Adipocyte (in vitro differentiated cells): ENCODE measurements around the gene FAH.
"Not testable (repeated sequence)": the region's sequence is repeated elsewhere in the genome, so short reads cannot be mapped to it uniquely, and the experiment has no call there.

Experiments
- DNase-seq: peaks from one replicate; pipeline ENCODE4 v3.0.0-alpha.2; 2015; ENCODE audit warnings: low read depth
- H3K27me3 ChIP-seq: replicated peaks from 2 replicates; pipeline ENCODE4 v1.7.0; 2013; ENCODE audit warnings: mild to moderate bottlenecking, low read length, moderate library complexity; ENCODE audit not compliant: control insufficient read depth, insufficient read depth
- H3K36me3 ChIP-seq: 2 replicates; pipeline ENCODE4 v1.7.0; 2013; ENCODE audit warnings: low read length, mild to moderate bottlenecking, moderate library complexity; ENCODE audit not compliant: control insufficient read depth, insufficient read depth, severe bottlenecking
- H3K4me1 ChIP-seq: 2 replicates; pipeline ENCODE4 v1.7.0; 2013; ENCODE audit warnings: mild to moderate bottlenecking, low read length, moderate library complexity; ENCODE audit not compliant: control insufficient read depth, insufficient read depth
- H3K4me3 ChIP-seq: 2 replicates; pipeline ENCODE4 v1.7.0; 2013; ENCODE audit warnings: mild to moderate bottlenecking, low read length, moderate library complexity
- H3K9ac ChIP-seq: 2 replicates; pipeline ENCODE4 v1.7.0; 2013; ENCODE audit warnings: mild to moderate bottlenecking, low read length, moderate library complexity
- H3K9me3 ChIP-seq: 2 replicates; pipeline ENCODE4 v1.7.0; 2013; ENCODE audit warnings: mild to moderate bottlenecking, low read length, moderate library complexity; ENCODE audit not compliant: control insufficient read depth

Gene FAH

DNA sequence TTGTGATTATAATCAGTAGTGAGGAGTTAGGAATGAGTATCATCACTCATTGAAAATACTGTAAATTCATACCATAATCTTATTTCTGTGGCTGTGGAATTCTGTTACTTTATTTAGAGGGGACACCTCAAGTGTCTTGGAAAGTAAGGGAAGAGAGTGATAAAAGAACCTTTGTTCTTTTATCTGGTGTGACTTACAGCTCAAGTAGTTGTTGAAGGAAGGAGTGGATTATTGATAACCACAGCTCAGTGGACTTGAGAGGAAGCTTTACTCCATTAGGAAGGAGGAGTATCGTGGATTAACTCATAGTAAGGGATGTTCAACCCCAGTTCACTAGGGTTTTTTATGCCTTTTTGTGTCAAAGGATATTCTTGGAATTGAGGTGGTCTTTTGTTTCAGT is 32.2 kb upstream of the FAH start:
- peaks cover 36% of the 10 kb centered on the region for H3K36me3 ChIP-seq
- no peak overlapping the region for H3K9ac ChIP-seq
- DNase-seq: no peak
- no peak overlapping the region for H3K4me3 ChIP-seq
- H3K9me3 ChIP-seq: no peaks in the 10 kb centered on the region
- no peaks in the 10 kb centered on the region for H3K4me1 ChIP-seq
- no peaks in the 10 kb centered on the region for H3K27me3 ChIP-seq

GRCh38 chr15:80121546-80121945 is 31.3 kb upstream of the FAH start:
- H3K27me3 ChIP-seq: no peaks in the 10 kb centered on the region
- peaks cover 45% of the 10 kb centered on the region for H3K36me3 ChIP-seq
- H3K9ac ChIP-seq: no peak overlapping the region
- no peak for DNase-seq
- H3K9me3 ChIP-seq: no peaks in the 10 kb centered on the region
- H3K4me1 ChIP-seq: no peaks in the 10 kb centered on the region
- H3K4me3 ChIP-seq: no peak overlapping the region

DNA sequence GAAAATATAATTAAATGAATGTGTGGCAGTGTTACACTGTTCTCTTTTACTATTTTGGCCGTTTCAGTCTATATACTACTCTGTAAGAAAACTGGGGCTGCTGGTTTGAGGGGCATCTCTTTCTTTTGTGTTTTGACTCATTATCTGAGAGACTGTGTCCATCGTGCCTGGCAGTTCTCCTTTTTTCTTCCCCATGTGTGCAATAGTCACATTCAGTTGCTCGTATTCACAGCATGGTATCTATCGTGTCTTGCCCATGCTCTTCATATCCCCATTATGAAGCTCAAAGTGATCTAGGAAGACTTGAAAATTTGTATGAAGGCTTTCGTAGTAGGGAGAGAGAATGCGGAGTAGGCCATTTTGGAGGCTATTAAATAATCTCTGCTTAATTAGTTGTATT is 29.8 kb upstream of the FAH start:
- Histone ChIP-seq H3K36me3 (peaks cover 49% of the 10 kb centered on the region), H3K4me3 (no peak overlapping the region)

GRCh38 chr15:80127253-80127652 is 25.5 kb upstream of the FAH start:
- H3K27me3 ChIP-seq, H3K9me3 ChIP-seq, H3K4me1 ChIP-seq, H3K4me3 ChIP-seq, H3K9ac ChIP-seq, DNase-seq: not testable (repeated sequence)
- peaks cover 65% of the 10 kb centered on the region for H3K36me3 ChIP-seq

More for the DNA sequence above, 29.8 kb upstream of the FAH start:
- no peaks in the 10 kb centered on the region for H3K4me1 ChIP-seq
- no peak overlapping the region for H3K9ac ChIP-seq
- H3K9me3 ChIP-seq: no peaks in the 10 kb centered on the region
- no peaks in the 10 kb centered on the region for H3K27me3 ChIP-seq
- no peak for DNase-seq

GRCh38 chr15:80127911-80128310 is 24.9 kb upstream of the FAH start:
- DNase-seq: peak; percentile 22
- no peaks in the 10 kb centered on the region for H3K4me1 ChIP-seq
- no peaks in the 10 kb centered on the region for H3K27me3 ChIP-seq
- H3K4me3 ChIP-seq: no peak overlapping the region
- no peak overlapping the region for H3K9ac ChIP-seq
- H3K36me3 ChIP-seq: peaks cover 64% of the 10 kb centered on the region
- H3K9me3 ChIP-seq: no peaks in the 10 kb centered on the region

- peaks cover 58% of the 10 kb centered on the region for H3K36me3 ChIP-seq
- no peak overlapping the region for H3K9ac ChIP-seq
- H3K9me3 ChIP-seq: no peaks in the 10 kb centered on the region
- no peak for DNase-seq
- H3K4me1 ChIP-seq: no peaks in the 10 kb centered on the region
- no peak overlapping the region for H3K4me3 ChIP-seq
- no peaks in the 10 kb centered on the region for H3K27me3 ChIP-seq
Observed at GRCh38 chr15:80132382-80132781, 20.4 kb upstream of the FAH start.

- Histone ChIP-seq H3K27me3 (no peaks in the 10 kb centered on the region), H3K4me3 (no peak overlapping the region), H3K36me3 (peaks cover 44% of the 10 kb centered on the region), H3K4me1 (no peaks in the 10 kb centered on the region), H3K9ac (no peak overlapping the region), H3K9me3 (no peaks in the 10 kb centered on the region)
- no peak for DNase-seq
Observed at GRCh38 chr15:80136854-80137253, 15.9 kb upstream of the FAH start.

- DNase-seq: no peak
- Histone ChIP-seq H3K9ac (no peak overlapping the region), H3K4me1 (no peaks in the 10 kb centered on the region), H3K4me3 (no peak overlapping the region), H3K27me3 (no peaks in the 10 kb centered on the region), H3K9me3 (no peaks in the 10 kb centered on the region), H3K36me3 (peaks cover 27% of the 10 kb centered on the region)
Observed at GRCh38 chr15:80138961-80139360, 13.8 kb upstream of the FAH start.

- H3K4me3 ChIP-seq: no peak overlapping the region
- no peak for DNase-seq
- H3K4me1 ChIP-seq: no peaks in the 10 kb centered on the region
- peaks cover 12% of the 10 kb centered on the region for H3K36me3 ChIP-seq
- H3K9me3 ChIP-seq: no peaks in the 10 kb centered on the region
- no peaks in the 10 kb centered on the region for H3K27me3 ChIP-seq
- H3K9ac ChIP-seq: no peak overlapping the region
Observed at GRCh38 chr15:80140909-80141308, 11.9 kb upstream of the FAH start.

DNA sequence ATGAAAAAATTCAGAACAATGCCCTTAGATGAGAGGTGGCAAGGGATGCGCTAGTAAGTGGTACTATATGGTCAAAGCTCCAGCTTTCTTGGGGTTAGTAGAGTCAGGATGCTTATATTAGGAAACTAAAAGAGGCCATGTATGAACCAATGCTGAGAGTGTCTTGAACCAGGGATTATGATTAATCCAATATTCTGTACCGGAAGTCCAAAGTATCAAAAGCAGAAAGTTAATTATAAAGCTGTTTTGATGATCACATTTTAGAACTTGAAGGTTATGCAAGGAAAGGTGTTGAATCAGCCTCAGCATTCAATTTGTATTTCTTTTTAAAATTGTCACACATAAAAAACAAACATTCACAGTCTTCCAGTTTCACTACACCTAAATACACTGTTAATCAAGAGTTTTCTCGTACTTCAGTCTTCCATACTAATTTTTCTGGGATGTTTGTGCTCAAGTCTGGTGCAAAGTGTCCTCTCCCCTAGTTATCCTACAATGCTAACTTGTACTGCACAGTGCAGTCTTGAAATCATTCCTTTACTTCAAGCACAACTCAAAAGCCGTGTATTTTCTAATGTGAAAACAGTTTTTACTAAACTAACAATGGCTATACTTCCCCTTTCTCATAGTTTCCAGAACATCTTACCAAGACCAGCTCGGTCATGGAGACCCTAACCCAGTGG is 10.7 kb upstream of the FAH start:
- Histone ChIP-seq H3K4me1 (no peaks in the 10 kb centered on the region), H3K9ac (no peak overlapping the region), H3K4me3 (no peak overlapping the region), H3K27me3 (no peaks in the 10 kb centered on the region), H3K36me3 (peaks cover 10% of the 10 kb centered on the region), H3K9me3 (no peaks in the 10 kb centered on the region)
- no peak for DNase-seq

GRCh38 chr15:80142646-80143045 is 10.2 kb upstream of the FAH start:
- Histone ChIP-seq H3K4me1 (no peaks in the 10 kb centered on the region), H3K4me3 (no peak overlapping the region), H3K9me3 (no peaks in the 10 kb centered on the region), H3K9ac (no peak overlapping the region), H3K27me3 (no peaks in the 10 kb centered on the region), H3K36me3 (peaks cover 4% of the 10 kb centered on the region)
- no peak for DNase-seq

DNA sequence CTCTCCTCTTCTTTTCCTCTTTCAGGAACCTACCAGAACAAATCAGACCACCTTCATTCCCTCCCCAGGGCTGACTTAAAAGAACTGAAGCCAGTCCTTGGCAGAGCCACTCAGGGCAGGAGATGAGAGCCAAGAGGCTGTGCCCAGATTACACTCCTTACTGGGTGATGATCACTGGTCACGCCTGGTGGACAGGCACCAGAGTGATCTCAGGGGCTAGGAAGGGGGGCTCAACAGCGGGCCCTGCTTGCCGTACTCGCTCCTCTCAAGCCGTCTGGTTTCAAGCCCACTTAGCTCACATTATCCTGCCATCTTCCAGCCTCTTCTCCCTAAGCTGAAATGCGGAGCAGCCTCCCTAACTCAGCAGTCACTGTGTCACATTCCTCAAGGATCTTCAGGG is 1.7 kb upstream of the FAH start:
- no peaks in the 10 kb centered on the region for H3K27me3 ChIP-seq
- no peaks in the 10 kb centered on the region for H3K9me3 ChIP-seq

More for the DNA sequence above, 1.7 kb upstream of the FAH start:
- DNase-seq: no peak
- Histone ChIP-seq H3K4me3 (no peak overlapping the region), H3K36me3 (no peaks in the 10 kb centered on the region), H3K9ac (no peak overlapping the region), H3K4me1 (peaks cover 31% of the 10 kb centered on the region)
